Measurements from ENCODE around the gene CXCL13.

CXCL13 gene

DNA sequence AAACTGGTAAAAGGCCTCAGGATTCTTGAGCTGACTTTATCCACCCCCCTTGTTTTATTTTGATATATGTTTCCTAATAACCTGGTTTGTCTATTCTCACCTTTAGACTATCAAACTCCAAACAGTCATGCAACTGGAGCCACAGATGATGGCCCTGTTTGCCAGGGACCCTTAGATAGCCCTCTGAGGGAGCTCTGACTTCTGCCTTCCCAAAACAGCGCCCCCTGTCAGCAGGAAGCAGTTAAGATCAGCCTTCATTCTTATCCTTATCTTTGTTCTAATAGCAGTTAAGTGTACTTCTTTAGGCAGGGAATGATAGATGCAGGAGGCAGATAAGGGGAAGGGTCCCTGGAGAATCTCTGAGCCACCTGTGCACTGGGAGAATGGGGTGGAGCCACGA is 27.5 kb upstream of the CXCL13 start:
- no peak for DNase-seq (ENCODE audit: low read depth)
- TF ChIP-seq, protein P1, sequence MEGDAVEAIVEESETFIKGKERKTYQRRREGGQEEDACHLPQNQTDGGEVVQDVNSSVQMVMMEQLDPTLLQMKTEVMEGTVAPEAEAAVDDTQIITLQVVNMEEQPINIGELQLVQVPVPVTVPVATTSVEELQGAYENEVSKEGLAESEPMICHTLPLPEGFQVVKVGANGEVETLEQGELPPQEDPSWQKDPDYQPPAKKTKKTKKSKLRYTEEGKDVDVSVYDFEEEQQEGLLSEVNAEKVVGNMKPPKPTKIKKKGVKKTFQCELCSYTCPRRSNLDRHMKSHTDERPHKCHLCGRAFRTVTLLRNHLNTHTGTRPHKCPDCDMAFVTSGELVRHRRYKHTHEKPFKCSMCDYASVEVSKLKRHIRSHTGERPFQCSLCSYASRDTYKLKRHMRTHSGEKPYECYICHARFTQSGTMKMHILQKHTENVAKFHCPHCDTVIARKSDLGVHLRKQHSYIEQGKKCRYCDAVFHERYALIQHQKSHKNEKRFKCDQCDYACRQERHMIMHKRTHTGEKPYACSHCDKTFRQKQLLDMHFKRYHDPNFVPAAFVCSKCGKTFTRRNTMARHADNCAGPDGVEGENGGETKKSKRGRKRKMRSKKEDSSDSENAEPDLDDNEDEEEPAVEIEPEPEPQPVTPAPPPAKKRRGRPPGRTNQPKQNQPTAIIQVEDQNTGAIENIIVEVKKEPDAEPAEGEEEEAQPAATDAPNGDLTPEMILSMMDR (conservative IDR thresholded peaks at IDR 0.05; ENCODE audit: low read depth, low read length) = peak; percentile 25
- no peak overlapping the region for H3K4me3 ChIP-seq (ENCODE audit: low read depth, low read length)

DNA sequence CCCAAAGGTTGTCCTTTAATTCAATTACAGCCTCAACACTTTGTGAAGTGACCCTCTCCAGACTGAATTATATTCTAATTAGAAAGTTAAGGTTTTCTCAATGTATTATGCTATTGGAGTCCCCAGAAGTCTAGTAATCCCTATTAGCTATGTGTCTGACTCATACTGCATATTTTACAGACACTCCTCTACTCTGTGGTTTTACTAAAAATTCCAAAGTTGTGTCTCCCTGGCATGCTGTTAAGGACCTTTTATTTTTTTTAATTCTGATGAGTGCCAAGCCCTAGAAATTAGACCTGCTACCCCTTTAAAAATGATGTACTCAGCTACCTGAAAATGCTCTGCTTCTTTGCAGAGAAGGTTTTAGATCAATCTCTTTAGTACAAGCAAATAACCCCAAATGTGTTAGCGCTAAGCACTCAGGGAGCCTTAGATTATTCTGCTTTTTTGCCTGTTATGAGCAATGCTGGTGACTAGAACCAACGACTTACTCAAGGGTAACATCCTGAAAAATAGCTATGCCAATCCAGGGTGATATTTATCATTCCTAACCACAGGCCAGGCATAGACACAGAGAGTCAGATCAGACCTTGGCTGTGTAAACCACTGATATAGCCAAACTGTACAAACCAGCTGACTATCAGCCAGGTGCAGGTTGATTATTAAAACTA is 26.1 kb upstream of the CXCL13 start:
- TF ChIP-seq, protein P1 (conservative IDR thresholded peaks at IDR 0.05; ENCODE audit: low read depth, low read length) = no peak
- DNase-seq (ENCODE audit: low read depth) = peak; percentile 85
- no peak overlapping the region for H3K4me3 ChIP-seq (ENCODE audit: low read depth, low read length)

DNA sequence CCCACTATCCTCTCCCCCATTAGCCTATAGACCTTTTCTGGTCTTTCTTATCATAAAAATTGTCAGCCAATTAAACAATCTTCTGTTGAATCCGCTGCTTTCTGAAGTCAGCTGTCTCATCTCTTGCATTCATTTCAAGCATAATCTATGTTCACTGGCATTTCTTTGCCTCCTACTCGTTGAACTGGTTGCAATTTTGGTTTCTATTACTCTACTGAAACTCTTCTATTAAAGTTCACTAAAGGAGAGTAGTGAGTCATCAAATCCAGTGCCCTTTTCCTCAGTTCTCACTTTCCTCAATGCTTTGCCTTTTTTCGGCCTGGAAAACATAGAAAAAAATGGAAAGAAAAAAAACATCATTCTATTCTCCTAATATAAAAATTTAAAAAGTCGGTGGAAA is 23.9 kb upstream of the CXCL13 start:
- TF ChIP-seq, protein P1 (conservative IDR thresholded peaks at IDR 0.05; ENCODE audit: low read depth, low read length) = no peak
- no peak for DNase-seq (ENCODE audit: low read depth)
- no peak overlapping the region for H3K4me3 ChIP-seq (ENCODE audit: low read depth, low read length)

DNA sequence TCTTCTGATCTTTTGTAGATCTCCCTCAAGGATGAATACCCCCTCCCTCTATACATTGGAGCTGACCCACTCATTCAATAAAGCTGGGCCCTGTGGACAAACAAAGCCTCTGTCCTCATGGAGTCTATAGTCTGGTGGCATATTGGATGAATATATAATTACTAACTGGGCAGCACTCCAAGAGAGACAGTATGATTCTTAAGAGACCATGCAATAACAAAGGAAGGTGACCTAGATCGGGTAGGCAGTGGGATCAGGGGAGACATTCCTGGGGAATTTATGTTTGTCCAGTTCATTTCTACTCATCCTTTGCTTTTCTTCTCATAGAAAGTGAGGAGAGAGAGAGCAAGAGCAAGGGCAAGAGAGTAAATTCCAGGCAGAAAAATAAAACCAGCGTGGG is 23.5 kb upstream of the CXCL13 start:
- DNase-seq (ENCODE audit: low read depth) = peak; percentile 52
- H3K4me3 ChIP-seq (ENCODE audit: low read depth, low read length) = no peak overlapping the region
- TF ChIP-seq, protein P1 (conservative IDR thresholded peaks at IDR 0.05; ENCODE audit: low read depth, low read length) = no peak

DNA sequence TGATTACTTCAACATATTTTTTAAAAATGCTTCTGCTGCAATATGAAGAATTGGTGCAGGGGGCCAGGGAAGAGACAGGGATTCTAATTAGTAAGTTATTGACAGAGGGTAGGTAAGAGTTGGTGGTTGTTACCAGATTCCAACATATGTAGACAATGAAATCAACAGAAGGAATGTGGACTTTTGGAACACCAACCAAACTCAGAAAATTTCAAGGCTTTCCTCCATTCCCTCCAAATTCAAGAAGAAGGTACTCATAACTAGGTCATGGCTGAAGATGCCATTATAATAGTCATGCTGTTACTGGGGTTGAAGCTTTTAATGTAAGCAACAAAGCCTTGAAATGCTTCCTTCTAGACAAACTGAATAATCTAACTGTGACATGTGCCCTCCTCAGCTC is 22.9 kb upstream of the CXCL13 start:
- DNase-seq (ENCODE audit: low read depth) = no peak
- TF ChIP-seq, protein P1 (conservative IDR thresholded peaks at IDR 0.05; ENCODE audit: low read depth, low read length) = no peak
- no peak overlapping the region for H3K4me3 ChIP-seq (ENCODE audit: low read depth, low read length)

DNA sequence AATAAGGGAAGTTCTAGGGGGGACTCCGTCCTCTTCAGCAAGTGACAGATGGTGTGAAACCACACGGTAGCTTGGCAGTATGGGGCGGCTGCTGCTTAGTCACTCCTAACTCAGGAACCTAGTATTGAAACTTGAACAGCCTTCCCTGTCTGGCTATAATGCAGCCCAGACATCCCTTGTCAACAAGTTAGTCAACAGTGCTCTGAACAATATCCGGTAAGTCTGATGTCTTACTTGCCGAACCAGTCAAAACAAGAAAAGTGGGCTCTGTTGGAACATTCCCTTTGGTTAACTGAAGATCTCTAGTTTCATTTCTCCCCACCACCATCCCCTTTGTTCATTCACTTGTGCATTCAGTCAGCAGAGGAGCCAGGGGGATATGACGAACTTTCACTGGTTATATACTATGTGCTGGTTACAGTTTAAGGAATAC is 18.7 kb upstream of the CXCL13 start:
- DNase-seq (ENCODE audit: low read depth) = peak; percentile 24
- no peak overlapping the region for H3K4me3 ChIP-seq (ENCODE audit: low read depth, low read length)
- TF ChIP-seq, protein P1 (conservative IDR thresholded peaks at IDR 0.05; ENCODE audit: low read depth, low read length) = no peak

DNA sequence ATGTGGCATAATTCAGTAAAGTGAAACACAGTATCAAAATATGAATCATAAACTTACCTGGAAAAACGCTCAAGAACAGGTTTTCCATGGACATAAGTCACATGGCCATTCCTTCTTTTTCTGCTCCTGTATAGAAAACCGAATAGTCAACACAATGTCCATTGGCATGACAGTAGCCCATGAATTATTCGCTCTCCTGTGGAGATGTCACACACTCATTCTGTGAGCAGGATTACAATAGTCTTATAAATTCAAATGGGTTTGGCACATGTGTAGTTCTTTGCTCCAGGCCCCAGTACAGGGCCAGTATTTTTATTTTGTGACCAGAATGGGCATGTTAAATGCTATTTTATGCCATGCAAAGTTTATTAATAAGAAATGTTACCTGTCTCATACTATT is 15.1 kb upstream of the CXCL13 start:
- H3K4me3 ChIP-seq (ENCODE audit: low read depth, low read length) = no peak overlapping the region
- no peak for DNase-seq (ENCODE audit: low read depth)

More for the DNA sequence above, 15.1 kb upstream of the CXCL13 start:
- TF ChIP-seq, protein P1 (conservative IDR thresholded peaks at IDR 0.05; ENCODE audit: low read depth, low read length) = no peak
